KG1 (cell line): ENCODE results near the gene KANK4.

Source experiments
- DNase-seq: peaks from one replicate; lab custom pipeline; 2025; lab: John Stamatoyannopoulos, UW

The KANK4 gene

DNA sequence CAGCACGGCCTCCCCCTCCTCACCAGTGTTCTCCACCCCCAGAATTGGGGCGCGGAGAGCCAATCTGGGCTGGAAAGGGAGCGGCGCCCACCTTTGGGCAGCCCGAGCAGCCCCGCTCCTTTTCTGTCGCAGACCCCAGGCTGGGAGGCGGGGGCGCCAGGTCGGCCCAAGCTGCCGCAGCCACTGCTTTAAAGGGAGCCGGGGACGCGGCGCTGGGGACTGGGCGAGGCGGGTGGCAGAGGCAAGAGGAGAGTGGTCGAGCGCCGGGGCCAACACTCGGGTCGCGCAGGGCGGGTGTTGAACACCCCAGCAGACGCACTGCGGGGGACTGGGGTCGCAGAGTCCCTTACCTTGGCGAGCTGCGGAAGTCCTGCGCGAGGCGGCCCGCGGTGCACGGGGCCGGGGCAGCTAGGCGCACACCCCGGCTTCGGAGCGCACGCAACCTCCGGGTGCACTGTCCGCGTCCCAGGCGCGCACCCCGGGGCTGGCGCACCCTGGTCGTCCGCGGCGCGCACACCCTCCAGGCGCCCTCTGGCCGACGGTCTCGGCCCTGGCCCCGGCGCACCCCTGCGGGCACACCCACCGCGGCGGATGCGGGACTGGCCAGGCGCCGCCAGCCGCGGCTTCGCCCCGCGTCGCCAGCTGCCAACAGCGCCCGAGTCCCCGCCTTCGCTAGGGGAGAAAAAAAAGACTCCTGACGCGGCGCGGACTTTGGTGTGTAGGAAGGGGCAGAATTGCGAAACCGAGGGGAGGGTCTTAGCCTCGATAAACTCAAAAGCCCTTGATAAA lies at the start of gene KANK4:
Gene KANK4 (minus strand): TSS at position 679 of the 789 bp plus-strand sequence. CDS start 37,870 bp downstream, outside the sequence.
- peak; percentile 5 for DNase-seq

DNA sequence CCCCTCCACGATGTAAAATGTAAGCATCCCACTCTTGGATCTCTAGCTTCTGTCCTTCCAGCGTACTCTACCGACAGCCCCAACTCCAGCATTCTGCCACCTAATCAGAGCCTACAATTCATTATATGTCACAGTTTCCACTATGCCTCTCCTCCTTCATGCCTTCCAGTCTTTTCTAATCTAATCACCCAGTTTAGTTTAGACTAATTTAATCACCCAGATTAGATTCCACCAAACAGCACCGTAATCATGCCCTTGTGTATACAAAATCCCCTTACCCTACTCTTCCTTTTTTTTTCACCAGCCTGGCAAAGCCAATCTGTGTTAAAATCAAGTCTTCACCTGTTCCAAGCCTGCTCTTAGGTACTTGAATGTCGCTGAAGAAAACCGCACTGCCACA lies 49.8 kb upstream of the KANK4 start:
- DNase-seq = no peak

DNA sequence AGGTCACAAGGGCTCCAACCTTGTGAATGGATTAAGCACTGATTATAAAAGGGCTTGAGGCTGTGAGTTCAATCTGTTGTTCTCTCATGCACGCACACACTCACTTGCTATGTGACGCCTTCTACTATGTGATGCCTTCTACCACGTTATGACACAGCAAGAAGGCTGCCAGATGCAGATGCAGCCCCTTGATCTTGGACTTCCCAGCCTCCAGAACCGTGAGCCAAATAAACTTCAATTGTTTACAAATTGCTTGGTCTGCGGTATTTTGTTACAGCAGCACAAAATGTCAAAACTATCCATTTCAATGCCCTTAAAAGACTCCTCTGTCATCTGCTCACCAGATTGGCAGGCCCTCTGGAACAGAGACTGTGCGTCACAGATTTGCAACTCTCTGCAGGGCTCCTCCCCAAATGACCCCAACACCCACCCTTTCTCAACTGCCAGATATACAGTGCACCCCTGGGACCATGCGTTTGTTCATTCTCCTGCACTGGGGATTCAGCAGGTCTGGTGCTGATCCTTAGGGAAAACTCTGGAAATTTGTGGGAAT lies 47.8 kb upstream of the KANK4 start:
- no peak for DNase-seq

DNA sequence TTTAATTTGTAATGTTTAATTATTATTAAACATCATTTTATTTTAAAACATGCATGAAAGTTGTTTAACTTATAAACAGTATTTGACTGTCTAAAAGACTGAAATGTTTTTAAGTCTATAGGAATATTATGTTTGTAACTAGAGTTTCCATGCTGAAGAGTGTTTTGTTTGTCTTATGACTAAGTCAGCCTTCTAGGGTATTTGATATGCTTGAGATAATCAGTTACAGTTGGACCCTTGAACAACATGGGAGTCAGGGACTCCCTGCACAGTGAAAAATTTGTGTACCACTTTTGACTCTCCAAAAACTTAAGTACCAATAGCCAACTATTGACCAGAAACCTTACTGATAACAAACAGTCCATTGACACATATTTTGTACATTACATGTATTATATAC lies 45.5 kb upstream of the KANK4 start:
- no peak for DNase-seq

DNA sequence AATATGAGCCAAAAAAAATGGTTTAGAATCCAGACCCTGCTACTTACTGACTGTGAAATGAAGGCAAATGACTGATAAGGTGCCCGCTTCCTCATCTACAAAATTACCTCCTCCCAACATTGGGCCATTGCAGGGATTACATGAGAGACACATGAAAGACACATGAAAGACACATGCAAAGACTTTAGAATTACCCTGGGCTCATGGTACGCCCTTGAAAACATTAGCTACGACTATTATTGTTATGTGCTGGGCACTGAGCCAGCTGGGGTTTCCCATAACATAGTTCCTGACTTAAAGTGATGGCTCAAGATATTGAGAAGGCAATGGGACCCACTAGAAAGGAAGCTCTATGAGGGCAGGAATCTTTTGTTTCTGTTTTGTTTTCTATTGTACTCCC lies 43.7 kb upstream of the KANK4 start:
- no peak for DNase-seq

DNA sequence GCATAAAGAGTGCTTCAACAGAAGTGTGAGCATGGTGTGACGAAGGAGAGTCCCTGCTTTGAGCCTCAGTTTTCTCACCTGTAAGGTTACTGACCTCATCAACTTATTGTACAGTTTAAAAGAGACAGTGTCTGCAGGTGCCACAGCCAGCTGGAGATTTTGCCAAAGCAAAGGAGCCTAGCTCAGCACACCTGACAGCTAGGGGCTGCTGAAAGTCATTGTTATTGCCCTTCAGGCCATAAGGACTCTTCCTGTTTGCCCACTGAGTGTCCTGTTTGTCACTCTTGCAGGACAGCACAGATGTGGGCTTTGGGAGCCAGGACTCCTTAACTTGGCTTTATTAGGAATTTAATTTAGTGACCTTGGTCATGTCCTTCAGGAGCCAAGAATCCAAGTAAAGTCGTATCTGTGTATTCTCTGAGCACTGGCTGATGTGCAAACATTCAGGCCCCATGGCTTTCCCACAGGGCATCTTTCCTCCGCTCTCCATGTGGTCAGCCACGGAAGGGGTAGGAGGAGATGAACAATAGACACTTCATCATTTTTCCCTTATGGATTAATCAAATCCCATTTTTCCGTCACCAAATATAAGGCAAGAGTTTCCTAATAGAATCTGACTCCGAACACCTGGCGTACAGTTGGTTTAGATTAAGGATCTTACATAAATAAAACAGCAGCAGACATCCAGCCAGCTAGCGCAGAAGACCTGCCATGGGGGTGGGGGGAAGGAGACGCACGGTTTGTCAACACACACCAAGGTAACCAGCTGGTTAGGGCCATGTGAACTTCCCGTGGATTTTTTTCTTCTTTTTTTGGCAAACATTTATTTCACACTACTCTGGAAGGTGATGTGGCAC lies 43.1 kb upstream of the KANK4 start:
- DNase-seq = no peak

DNA sequence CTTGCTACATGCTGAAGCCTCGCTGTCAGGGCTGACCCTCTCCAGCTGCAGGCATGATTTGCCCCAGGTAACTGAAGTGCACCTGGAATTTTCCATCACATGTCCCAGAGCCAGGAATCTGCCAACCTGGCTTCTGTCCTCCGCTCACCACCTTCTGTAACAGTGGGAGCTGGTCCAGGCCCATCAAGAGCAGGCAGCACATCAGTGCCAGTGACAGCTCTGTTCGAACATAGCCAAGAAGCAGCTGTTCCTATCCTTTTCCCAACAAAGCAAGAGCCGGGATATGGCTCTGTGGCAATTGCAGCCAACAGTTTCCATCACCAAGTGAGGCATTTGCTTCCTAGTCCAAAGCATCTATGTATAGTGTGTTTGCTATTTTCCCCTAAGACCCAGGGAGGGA lies 42.2 kb upstream of the KANK4 start:
- DNase-seq = no peak

DNA sequence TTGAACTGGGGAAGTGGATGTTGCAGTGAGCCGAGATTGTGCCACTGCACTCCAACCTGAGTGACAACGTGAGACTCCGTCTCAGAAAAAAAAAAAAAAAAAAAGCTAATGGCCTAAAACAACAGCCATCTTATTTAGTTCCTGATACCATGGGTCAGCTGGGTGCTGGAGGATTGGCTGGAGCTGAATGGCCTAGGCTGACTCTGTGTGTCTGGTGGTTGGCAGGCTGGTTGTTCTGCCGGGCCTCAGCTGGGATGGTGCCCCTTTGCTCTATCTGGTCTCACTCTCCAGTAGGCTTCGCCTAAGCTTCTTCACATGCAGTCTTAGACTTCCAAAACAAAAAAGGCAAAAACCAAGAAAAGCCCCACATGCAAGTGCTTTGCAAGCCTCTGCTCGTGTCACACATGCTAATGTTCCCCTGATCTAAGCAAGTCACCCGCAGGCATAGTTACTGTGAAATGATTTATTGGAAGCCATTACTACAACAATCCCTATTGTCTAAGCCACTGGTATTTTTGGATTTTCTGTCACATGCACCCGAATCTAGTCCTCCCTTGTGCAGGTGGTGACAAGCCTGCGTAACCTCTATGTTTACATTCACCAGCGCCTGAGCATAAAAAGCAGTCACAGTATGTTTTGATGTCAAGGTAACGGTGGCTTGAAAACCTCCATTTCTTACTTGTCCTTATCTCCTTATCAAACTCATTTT lies 39.6 kb upstream of the KANK4 start:
- DNase-seq = no peak

DNA sequence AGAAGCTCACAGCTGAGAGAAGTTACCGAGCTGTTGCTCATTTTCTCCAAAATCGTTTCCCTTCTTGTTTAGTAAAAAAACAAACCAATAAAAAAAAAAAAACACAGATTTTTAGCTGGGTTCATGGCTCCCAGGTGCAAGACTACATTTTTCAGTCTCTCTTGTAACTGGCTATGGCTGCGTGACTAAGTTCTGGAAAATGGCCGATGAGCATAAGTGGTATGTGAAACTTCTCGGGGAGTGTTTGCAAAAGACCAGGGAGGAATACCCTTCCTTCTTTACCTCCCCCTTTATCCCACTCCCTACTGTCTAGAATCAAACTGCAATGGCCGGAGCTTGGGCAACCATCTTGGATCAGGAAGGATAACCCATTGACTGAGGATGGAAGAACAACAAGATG lies 38.7 kb upstream of the KANK4 start:
- DNase-seq = no peak

DNA sequence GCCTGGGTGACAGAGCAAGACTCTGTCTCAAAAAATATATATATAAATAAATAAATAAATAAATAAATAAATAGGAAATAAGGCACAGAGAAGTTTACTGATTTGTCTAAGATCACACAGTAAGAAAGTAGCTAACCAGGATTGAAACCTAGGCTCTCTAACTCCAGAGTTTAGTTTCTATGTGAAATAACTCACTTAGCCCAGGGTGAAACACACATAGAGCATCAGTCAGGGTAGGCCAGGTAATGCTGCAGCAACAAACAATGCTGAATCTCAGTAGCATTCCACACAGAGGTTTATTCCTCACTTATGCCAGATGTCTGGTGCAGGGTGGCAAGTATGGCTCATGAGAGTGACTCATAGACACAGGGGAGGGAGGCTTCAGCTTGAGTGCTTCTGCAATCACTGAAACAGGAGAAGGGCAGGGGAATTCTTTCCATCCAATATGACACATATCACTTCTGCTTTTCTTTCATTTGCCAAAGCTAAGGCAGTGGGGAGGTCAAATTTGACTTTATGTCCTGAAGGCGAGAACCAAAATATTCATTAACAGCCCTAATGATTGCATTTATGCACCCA lies 37.1 kb upstream of the KANK4 start:
- DNase-seq = no peak

DNA sequence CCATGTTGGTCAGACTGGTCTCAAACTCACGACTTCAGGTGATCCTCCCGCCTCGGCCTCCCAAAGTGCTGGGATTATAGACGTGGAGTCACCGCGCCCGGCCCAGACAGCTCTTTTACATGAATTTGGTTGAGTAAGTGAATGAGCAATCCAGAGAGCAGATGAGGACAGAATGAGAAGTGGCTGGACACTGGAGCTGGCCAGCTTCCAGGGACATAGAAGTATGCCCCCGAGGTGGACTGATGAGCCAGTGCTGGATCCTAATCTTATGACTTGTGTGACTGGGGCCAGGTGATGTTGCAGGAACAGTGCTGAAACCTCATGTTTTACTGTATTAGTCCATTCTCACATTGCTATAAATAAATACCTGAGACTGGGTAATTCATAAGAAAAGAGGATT lies 35.9 kb upstream of the KANK4 start:
- DNase-seq = no peak

DNA sequence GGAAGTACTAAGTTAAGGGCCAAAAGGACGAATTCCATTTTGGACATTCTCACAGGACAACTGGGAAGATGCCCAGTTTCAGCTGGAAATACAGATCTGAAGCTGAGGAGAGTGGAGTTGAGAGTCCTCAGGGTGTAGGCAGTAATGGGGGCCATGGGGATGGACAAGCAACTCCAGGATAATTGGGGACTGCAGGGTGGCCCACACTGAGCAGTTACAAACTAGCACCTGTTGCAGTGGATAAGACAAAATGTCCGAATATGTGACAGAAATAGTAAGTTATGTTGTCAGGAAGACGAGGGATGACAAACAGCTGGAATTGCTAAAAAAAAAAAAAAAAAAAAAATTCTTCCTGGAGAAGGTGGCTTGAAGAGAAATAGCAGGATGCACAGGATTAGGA lies 34.6 kb upstream of the KANK4 start:
- no peak for DNase-seq

DNA sequence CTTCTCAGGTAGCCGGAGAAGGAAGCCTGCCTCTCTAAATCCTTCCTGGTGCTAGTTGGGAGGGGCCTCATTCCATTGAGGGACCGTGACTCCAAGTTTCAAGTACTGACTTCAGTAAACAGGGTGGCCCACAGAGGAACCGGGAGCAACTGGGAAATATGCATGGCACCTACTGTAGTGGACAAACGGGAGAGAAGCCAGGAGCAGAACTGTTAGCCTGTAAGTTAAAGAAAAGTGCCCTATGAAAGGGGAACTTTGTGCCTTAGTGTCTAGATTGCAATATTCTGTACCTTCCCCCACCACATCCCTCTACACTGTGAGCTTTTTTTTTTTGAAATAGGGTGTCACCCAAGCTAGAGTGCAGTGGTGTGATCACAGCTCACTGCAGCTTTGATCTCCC lies 33.2 kb upstream of the KANK4 start:
- DNase-seq = no peak

DNA sequence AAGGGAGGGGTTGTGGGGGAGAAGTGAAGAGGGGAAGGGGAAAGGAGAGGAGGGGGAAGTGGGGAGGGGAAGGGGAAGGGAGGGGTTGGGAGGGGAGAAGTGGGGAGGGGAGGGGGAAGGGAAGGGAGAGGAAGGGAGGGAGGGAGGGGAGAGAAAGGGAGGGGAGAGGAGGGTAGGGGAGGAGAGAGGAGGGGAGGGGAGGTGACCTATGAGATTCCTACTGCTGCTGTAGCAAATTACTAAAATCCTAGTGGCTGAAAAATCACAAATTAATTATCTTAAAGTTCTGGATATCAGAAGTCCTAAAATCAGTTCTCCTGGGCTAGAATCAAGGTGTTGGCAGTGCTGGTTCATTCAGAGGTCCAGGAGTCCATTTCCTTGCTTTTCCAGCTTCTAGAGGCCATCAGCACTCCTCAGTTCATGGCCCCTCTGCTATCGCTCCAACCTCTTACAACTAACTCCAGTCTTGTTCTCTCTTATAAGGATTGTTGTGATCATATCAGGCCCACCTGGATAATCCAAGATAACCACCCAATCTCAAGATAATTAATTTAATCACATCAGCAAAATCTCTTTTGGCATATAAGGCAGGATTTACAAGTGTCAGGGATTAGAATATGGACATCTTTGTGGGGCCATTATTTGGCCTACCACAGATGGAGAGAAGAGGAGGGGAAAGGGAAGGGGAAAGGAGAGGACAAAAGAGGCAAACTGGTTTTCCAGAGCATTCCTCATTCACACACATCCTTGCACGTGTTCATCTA lies 30.4 kb upstream of the KANK4 start:
- no peak for DNase-seq

DNA sequence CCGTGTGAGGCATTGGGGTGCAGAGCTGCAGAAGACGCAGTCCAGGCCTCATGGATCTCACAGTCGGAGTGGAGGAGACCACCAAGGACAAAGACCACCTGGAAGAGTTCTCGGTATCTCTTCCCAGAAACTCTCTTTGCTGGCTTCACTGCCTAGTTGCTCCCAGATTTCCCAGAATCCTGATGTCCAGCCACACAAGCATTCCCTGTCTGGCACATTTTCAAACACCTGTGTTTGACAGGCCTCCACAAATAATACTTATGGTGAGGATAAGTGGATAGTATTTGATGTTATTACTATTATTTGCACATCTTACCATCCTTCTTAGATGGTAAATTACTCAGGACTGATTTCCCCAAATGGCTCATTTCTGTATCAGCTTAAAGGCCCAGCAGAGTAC lies 27.7 kb upstream of the KANK4 start:
- no peak for DNase-seq

DNA sequence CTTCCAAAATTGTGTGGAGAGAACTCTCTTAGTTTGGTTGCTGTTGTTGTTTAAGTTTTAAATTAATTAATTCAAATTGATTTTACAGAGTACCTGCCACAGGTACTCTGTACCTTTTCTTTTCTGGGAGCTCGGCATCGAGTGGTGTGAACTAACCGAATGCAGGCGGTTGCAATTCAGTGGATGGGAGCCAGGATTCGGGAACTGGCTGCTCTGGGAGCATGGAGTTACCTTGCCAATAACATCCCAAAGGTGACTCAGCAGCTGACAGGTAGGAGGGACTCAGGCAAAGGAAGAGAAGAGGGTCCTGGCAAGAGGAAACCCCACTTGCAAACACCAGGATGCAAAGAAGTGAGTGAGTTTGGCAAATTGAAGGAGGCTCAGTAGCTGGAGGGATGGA lies 24.7 kb upstream of the KANK4 start:
- DNase-seq = no peak

DNA sequence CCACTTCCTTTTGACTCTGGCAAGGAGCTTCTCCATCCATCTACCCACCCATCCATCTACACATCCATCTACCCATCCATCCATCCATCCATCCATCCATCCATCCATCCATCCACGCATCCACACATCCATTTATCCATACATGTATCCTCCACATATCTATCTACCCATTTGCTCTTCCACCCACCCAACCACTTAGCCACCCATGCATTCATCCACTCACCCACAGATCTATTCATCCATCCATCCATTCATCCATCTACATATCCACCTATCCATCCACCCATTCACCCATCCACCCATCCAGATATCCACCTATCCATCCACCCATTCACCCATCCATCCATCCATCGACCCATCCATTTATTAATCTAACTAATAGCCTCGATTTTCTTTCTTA lies 23.0 kb upstream of the KANK4 start:
- DNase-seq = no peak

DNA sequence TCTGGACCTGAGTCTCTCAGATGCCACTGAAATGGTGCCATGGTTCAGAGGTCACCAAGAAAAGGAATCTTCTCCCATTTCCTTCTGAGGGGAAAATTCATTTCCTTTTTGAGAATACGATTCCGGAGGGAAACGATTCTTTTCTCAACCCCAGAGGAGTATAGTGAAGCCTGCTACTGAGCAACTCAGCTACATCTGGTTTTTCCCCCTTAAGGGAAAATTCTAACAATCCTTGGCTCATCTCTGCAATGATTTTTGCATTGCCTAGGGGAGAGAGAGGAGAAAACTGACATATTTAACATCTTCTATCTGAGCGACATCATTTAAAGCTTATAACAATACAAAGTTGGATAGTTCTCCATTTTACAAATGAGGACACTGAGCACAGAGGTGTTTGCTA lies 22.4 kb upstream of the KANK4 start:
- no peak for DNase-seq

DNA sequence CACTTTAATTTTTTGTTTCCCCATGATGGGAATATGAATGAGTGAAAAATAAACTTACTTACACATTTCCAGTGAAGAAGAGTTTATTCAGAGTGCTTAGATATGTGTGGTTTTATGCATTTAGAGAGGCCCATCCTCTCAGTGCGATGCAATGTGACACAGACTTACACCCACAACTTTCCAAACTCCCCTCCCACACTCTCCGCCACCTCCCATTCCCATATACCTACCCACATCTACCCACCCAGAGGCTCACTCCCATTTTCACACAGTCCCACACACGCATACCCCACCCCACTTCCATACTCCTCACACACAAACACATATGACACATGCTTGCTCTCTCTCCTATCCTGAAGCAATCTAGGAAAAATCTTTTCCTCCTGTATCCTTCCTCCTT lies 21.9 kb upstream of the KANK4 start:
- no peak for DNase-seq

DNA sequence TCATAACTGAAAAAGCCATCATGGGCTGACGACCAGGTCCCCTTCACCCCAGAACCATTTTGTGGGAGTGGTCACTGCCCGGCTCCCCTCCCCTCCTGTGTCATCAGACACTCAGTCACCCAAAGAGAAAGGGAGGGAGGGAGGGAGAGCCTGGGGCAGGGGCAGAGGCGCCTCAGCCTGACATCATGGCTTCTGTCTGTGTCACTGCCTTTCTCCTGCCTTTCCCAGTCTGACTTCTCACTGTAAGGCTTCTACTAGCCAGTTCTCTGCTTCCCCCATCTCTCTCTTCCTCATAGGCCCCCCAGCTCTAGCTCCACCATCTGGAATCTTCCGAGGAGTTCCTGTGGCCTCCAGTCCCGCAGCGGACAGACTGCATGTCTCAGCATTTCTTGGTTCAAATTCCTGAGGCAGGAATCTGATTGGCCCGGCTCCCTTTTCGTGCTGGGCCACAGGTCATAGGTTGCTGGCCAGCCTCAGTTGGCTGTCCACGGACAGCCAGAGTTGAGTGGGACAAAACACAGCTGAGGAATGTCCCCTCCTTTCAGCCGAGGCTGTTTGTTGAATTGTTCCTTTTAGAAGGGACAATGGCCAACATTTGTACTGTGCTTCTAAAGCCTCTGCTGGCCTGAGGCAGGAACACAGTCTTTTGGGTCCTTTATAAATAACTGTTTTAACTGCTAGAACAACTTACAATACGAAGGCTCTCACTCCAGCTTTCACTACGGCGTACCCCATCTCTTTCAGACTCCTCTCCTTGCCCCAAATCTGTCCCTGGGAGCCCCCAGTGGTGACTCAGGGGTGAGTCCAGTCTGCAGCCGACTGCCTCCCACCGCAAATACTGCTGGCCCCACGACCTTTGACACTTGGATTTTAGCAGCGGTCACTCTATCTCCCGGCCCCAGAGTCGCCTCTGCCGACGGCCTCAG lies 18.7 kb upstream of the KANK4 start:
- DNase-seq = no peak
